ENCODE results near the gene KRT40. TPM values are rescaled to one million over a fixed set of nuclear protein-coding genes. Genes with fewer than 3 reads are reported as not detected.

Gene KRT40
- total RNA-seq, 1 experiment from 2014 or later, result not detected

- DNase-seq (ENCODE audit: extremely low read depth, low read depth), result no peak
Measured at GRCh38 chr17:40953881-40954280, 30.2 kb downstream of the KRT40 start.

GRCh38 chr17:40952661-40953060 lies 31.5 kb downstream of the KRT40 start:
- DNase-seq (ENCODE audit: extremely low read depth, low read depth), result no peak

- no peak for DNase-seq (ENCODE audit: extremely low read depth, low read depth)
Measured at GRCh38 chr17:40952154-40952553, 32.0 kb downstream of the KRT40 start.

GRCh38 chr17:40951011-40951622 lies 33.0 kb downstream of the KRT40 start:
- DNase-seq (ENCODE audit: extremely low read depth, low read depth), result no peak

- DNase-seq (ENCODE audit: extremely low read depth, low read depth), result no peak
Measured at GRCh38 chr17:40950176-40950575, 34.0 kb downstream of the KRT40 start.

GRCh38 chr17:40949418-40949817 lies 34.7 kb downstream of the KRT40 start:
- DNase-seq (ENCODE audit: extremely low read depth, low read depth), result no peak

- no peak for DNase-seq (ENCODE audit: extremely low read depth, low read depth)
Measured at GRCh38 chr17:40947929-40948328, 36.2 kb downstream of the KRT40 start.

GRCh38 chr17:40945414-40945813 lies 38.7 kb downstream of the KRT40 start:
- no peak for DNase-seq (ENCODE audit: extremely low read depth, low read depth)

- no peak for DNase-seq (ENCODE audit: extremely low read depth, low read depth)
Measured at GRCh38 chr17:40944531-40944930, 39.6 kb downstream of the KRT40 start.

GRCh38 chr17:40942553-40942952 lies 41.6 kb downstream of the KRT40 start:
- no peak for DNase-seq (ENCODE audit: extremely low read depth, low read depth)

- DNase-seq (ENCODE audit: extremely low read depth, low read depth), result no peak
Measured at GRCh38 chr17:40940266-40940665, 43.9 kb downstream of the KRT40 start.

- no peak for DNase-seq (ENCODE audit: extremely low read depth, low read depth)
Measured at GRCh38 chr17:40938981-40939380, 45.1 kb downstream of the KRT40 start.

- no peak for DNase-seq (ENCODE audit: extremely low read depth, low read depth)
Measured at GRCh38 chr17:40937384-40937819, 46.7 kb downstream of the KRT40 start, which contains the start of gene KRT23. TSS of gene KRT23 (minus strand) at chr17:40937646. CDS start at chr17:40936603, 1,043 bp downstream.

- DNase-seq (ENCODE audit: extremely low read depth, low read depth), result no peak
Measured at GRCh38 chr17:40936976-40937375, 47.1 kb downstream of the KRT40 start.

- DNase-seq (ENCODE audit: extremely low read depth, low read depth), result no peak
Measured at GRCh38 chr17:40936437-40936971, 47.6 kb downstream of the KRT40 start.

GRCh38 chr17:40935624-40936023 lies 48.5 kb downstream of the KRT40 start:
- DNase-seq (ENCODE audit: extremely low read depth, low read depth), result no peak

GRCh38 chr17:40932608-40933007 lies 51.5 kb downstream of the KRT40 start:
- no peak for DNase-seq (ENCODE audit: extremely low read depth, low read depth)

- no peak for DNase-seq (ENCODE audit: extremely low read depth, low read depth)
Measured at GRCh38 chr17:40931311-40931710, 52.8 kb downstream of the KRT40 start.

Small RNA genes lying within 50 kb of the gene (small RNA-seq; reads per million reads assigned to genes)
- 0 reads per million in 2 experiments for gene KRTAP3-4P

Other genes with a start within 250 kb of the KRT40 start
- gene KRT25, start 229.0 kb downstream of the KRT40 start, total RNA-seq (2014; rRNA removed; shearing (Covaris generic)), result not detected in 2 replicates
- not detected in 2 replicates for gene KRT26, start 212.1 kb downstream of the KRT40 start, total RNA-seq (2014; rRNA removed; shearing (Covaris generic))
- not detected in 2 replicates for gene KRT27, start 201.8 kb downstream of the KRT40 start, total RNA-seq (2014; rRNA removed; shearing (Covaris generic))
- not detected in 2 replicates for gene KRT28, start 184.4 kb downstream of the KRT40 start, total RNA-seq (2014; rRNA removed; shearing (Covaris generic))
- gene KRT10, start 161.7 kb downstream of the KRT40 start, total RNA-seq (2014; rRNA removed; shearing (Covaris generic)), result 36.8 and 38.4 TPM in 2 replicates
- gene KRT12, start 117.1 kb downstream of the KRT40 start, total RNA-seq (2014; rRNA removed; shearing (Covaris generic)), result not detected in 2 replicates
- gene KRT20, start 99.1 kb downstream of the KRT40 start, total RNA-seq (2014; rRNA removed; shearing (Covaris generic)), result not detected in 2 replicates
- 0.07 TPM in 1 of 2 replicates, not detected in the other for gene KRT23, start 46.7 kb downstream of the KRT40 start, total RNA-seq (2014; rRNA removed; shearing (Covaris generic))
- gene KRT39, start 17.4 kb downstream of the KRT40 start, total RNA-seq (2014; rRNA removed; shearing (Covaris generic)), result not detected in 2 replicates
- gene KRTAP3-3, start 9.8 kb upstream of the KRT40 start, total RNA-seq (2014; rRNA removed; shearing (Covaris generic)), result not detected in 2 replicates
- not detected in 2 replicates for gene KRTAP3-2, start 15.6 kb upstream of the KRT40 start, total RNA-seq (2014; rRNA removed; shearing (Covaris generic))
- gene KRTAP3-1, start 24.8 kb upstream of the KRT40 start, total RNA-seq (2014; rRNA removed; shearing (Covaris generic)), result not detected in 2 replicates
- gene KRTAP1-5, start 42.9 kb upstream of the KRT40 start, total RNA-seq (2014; rRNA removed; shearing (Covaris generic)), result not detected in 2 replicates
- gene KRTAP1-4, start 45.9 kb upstream of the KRT40 start, total RNA-seq (2014; rRNA removed; shearing (Covaris generic)), result not detected in 2 replicates
- gene KRTAP1-3, start 50.5 kb upstream of the KRT40 start, total RNA-seq (2014; rRNA removed; shearing (Covaris generic)), result not detected in 2 replicates
- not detected in 2 replicates for gene KRTAP1-1, start 57.1 kb upstream of the KRT40 start, total RNA-seq (2014; rRNA removed; shearing (Covaris generic))
- gene KRTAP2-1, start 63.0 kb upstream of the KRT40 start, total RNA-seq (2014; rRNA removed; shearing (Covaris generic)), result not detected in 2 replicates
- not detected in 2 replicates for gene KRTAP2-2, start 70.9 kb upstream of the KRT40 start, total RNA-seq (2014; rRNA removed; shearing (Covaris generic))
- gene KRTAP2-3, start 75.8 kb upstream of the KRT40 start, total RNA-seq (2014; rRNA removed; shearing (Covaris generic)), result not detected in 2 replicates
- not detected in 2 replicates for gene KRTAP2-4, start 81.6 kb upstream of the KRT40 start, total RNA-seq (2014; rRNA removed; shearing (Covaris generic))
- not detected in 2 replicates for gene KRTAP4-7, start 99.8 kb upstream of the KRT40 start, total RNA-seq (2014; rRNA removed; shearing (Covaris generic))
- not detected in 2 replicates for gene KRTAP4-8, start 113.8 kb upstream of the KRT40 start, total RNA-seq (2014; rRNA removed; shearing (Covaris generic))
- not detected in 2 replicates for gene KRTAP4-16, start 117.9 kb upstream of the KRT40 start, total RNA-seq (2014; rRNA removed; shearing (Covaris generic))
- gene KRTAP4-9, start 121.1 kb upstream of the KRT40 start, total RNA-seq (2014; rRNA removed; shearing (Covaris generic)), result not detected in 2 replicates
- not detected in 2 replicates for gene KRTAP4-11, start 134.0 kb upstream of the KRT40 start, total RNA-seq (2014; rRNA removed; shearing (Covaris generic))
- not detected in 2 replicates for gene KRTAP4-12, start 139.9 kb upstream of the KRT40 start, total RNA-seq (2014; rRNA removed; shearing (Covaris generic))
- gene KRTAP4-6, start 156.2 kb upstream of the KRT40 start, total RNA-seq (2014; rRNA removed; shearing (Covaris generic)), result not detected in 2 replicates
- not detected in 2 replicates for gene KRTAP4-5, start 165.5 kb upstream of the KRT40 start, total RNA-seq (2014; rRNA removed; shearing (Covaris generic))
- not detected in 2 replicates for gene KRTAP4-4, start 176.4 kb upstream of the KRT40 start, total RNA-seq (2014; rRNA removed; shearing (Covaris generic))
- gene KRTAP4-3, start 183.9 kb upstream of the KRT40 start, total RNA-seq (2014; rRNA removed; shearing (Covaris generic)), result not detected in 2 replicates
- not detected in 2 replicates for gene KRTAP4-2, start 193.9 kb upstream of the KRT40 start, total RNA-seq (2014; rRNA removed; shearing (Covaris generic))
- 0.17 TPM in 1 of 2 replicates, not detected in the other for gene KRTAP4-1, start 200.6 kb upstream of the KRT40 start, total RNA-seq (2014; rRNA removed; shearing (Covaris generic))
- not detected in 2 replicates for gene KRTAP9-1, start 205.6 kb upstream of the KRT40 start, total RNA-seq (2014; rRNA removed; shearing (Covaris generic))
- gene KRTAP9-2, start 242.3 kb upstream of the KRT40 start, total RNA-seq (2014; rRNA removed; shearing (Covaris generic)), result not detected in 2 replicates
- gene KRTAP9-3, start 248.1 kb upstream of the KRT40 start, total RNA-seq (2014; rRNA removed; shearing (Covaris generic)), result not detected in 2 replicates